HG03103 (cell line): ENCODE measurements around the gene USP6NL.

Experiments
- ATAC-seq: cut with Tn5 transposase; IDR thresholded peaks from one replicate; pipeline ENCODE4 v1.9.1; 2021; ENCODE audit warnings: low read depth; ENCODE audit not compliant: unreplicated experiment

The USP6NL gene

DNA sequence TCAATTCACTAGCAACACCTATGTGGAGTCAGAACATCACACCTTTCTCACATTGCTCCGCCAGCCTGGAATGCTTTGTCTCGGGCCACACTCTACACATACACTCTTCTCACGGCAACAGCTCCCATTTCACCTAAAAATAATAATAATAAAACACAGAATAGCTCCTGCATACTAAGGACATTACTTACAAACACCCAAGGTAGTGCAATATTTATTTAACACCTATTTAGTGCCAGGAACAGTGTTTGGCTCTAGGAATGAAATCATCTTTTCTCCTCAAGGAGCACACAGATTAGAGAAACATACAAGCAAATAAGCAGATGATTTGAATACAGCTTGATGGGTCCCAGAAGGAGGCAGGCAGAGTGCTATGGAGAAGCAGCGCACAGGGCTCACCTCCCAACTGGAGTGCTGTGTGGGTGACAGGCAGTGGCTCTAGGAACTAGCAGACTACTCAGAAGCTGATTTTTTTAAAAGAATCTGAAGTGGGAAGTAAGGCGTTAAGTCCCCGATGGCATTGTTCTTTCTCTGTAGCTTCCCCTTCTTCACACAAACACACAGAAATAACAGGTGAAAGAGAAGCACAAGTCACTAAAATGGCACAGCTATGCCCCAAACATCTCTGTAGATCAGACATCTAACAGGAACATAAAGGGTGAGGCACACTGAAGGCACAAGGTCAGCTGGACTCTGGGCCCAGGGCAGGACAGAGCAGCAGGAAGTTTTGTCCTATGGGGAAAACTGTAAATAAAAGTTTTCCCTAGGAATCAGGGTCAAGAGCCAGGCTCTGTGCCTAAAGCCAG lies 16.7 kb downstream of the USP6NL start:
- ATAC-seq = no peak

DNA sequence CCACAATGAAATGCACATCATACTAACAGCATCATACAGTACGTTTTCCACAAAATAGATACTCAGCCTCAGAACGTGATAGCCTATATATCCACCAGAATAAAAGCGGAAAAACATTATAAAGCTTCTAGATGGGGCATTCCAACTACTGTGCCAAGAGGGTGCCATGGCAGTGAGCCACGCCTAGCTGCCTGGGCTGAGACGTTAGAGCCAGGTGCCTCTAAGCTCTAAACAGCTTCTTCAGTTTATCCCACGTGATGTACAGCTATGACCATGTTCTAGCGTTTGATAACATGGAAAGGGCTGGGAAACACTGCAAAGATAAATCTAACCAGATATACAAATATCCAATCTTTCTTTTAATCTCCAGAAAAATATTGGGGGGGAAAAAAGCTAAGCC lies 17.8 kb downstream of the USP6NL start:
- ATAC-seq = no peak

DNA sequence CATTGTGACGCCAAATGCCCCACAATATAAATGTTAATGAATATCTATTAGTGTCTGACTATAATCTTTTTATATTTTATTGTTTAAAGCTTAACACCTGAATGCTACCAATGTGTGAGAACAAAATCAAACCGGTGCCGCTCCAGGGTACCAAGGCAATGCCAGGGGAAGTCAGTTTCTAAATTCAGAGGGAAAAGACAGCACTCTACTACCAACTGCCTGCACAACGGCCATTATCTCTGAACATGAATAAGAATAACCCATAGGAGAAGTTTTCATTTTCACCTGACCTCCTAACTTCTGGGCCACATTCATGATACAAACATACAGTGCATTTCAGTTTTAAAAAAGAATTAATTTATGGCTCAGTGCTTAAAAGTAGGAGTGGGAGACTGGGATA lies 21.7 kb downstream of the USP6NL start:
- ATAC-seq = no peak

DNA sequence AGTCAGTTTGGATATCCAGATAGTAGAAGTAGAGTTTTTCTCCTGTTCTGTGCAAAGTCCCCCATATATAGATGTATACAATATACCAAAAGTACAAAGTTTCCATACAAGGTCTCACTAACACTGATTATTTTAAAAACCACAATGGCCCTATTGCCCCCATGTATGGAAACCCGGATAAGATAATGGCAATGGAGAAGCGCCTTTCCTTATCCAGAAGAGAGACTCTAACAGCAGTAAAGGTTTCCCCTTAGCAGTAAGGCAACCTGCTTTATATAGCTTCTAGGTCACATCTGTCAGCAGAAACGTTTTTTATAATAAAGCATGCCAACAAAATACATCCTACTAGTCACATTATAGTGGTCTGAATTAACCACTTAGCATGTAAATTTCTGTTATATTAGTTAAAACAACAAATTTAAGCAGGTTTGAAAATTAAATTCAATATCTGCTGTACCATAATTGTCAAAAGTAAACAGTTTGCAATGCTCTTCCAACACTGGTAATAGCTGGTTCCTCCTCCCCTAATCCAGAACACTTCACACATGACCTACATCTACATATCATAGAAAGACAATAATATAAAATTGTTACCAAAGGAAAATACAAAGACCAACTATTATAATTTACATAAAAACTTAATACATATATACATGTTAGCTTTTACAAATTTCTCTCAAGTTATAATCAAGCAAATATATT lies 22.4 kb downstream of the USP6NL start:
- ATAC-seq = no peak

DNA sequence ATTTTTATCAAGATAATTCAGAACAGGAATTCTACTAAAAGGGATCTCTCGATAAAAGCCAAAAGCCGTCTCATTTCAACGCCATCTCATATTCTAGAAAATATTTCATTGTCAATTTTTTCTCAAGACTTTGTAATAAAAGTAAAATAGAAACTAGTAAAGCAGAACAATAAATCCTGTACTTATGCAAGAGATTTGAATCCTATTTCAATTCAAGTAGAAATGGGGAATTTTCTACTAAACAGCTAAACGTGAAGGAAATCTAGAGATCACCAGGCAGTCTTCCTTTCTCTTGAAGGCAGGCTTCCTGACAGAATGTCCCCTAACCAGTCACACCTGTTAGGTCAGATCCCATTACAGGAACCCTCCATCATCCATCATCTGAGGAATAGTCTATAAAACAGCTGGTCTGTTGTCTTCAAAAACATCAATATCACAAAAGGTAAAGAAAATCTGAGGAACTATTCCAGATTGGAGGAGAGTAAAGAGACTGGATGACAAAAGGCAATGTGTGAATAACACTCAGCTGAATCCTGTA lies 23.7 kb downstream of the USP6NL start:
- ATAC-seq = no peak

DNA sequence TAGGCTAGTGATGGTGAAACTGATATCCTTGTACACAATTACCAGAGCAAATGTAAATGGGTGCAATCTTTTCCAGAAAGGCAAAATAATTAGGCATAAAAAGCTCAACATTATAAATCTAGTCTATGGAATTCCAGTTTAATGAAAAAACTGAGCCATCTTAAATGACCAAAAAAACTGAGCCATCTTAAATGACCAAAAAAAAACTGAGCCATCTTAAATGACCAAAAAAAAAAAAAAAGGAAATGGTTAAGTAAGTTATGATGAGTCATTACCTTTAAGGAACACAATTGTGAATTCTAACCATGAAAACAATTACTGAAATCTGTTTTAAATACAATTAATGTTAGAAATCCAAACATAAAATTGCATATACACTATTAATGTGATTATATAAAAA lies 25.3 kb downstream of the USP6NL start:
- ATAC-seq = no peak

DNA sequence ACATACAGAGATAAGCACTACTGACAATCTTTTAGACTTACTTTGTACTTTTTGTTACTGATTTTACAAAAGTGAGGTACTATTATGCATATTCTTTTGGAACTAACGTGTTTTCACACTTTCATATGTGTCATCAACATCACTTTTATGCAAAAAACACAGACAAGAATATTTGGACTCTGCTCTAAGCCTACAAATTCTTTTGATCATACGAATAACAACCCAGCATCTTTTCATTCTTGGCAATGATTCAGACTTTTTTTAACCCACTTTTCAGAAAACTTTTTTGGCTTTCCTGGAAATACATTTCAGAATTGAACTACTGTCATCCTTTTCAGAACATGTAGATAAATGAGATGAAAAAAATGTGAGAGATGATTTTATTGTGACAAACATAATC lies 30.2 kb downstream of the USP6NL start:
- no peak for ATAC-seq

DNA sequence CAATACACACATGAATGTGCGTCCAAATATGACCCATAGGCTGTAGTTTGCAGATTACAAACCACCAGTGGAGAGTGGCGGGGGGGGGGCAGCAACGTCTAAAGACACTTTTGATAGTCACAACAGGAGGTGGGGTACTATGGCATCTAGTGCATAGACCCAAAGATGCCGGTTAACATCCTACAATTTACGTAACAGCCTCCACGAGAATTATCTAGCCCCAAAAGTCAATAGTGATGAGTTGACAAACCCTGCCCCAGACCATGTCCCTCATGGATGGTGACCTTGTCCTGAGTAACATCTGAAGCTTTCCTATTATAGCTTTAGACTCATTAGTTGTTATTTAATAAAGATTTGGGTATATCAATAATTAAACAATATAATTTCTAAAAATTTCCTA lies 31.6 kb downstream of the USP6NL start:
- ATAC-seq = no peak

DNA sequence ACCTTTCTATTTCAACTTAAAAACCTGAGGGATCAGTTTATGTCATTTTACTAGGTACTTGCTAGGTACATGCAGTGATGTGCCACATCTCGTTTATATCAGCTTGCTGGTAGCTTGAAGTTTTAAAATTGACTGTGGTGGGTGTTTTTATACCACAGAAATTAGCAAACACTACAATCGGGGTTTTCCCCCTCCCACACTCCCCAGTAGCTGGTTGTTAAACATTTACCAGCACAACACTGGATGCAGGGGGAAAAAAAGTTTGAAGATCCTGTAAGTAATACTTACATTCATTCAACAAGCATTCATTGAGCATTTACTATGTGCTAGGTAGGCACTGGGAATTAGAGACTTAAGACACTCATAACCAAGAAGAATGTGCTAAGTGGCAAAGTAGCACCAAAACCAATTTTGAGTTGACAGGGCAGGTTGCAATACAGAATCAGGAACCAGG lies 32.6 kb downstream of the USP6NL start:
- ATAC-seq = no peak

DNA sequence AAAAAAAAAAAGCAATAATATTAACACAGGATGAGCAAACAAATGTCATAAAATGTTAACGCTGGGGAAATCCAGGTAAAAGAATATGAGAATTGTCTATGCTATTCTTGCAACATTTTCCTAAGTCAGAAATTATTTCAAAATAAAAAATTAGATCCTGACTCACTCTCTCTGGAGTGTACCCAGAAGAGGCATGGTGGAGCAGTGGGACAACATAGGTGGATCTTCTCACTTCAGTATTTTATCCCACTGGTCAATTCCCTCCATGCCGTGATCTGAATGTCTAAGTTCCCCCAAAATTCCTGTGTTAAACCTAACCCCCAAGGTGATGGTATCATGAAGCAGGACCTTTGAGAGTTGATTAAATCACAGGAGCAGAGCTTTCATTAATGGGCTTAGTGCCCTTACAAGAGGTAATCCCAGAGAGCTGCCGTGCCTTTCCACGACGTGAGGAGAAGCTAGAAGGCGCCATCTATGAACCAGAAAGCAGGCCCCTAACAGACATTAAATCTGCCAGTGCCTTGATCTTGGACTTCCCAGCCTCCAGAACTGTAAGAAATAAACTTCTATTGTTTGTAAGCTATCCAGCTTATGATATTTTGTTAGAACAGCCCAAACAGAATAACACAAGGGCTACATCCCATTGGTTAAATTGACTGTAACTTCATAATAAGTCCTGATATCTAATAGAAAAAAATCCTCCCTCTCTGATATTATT lies 35.2 kb downstream of the USP6NL start:
- ATAC-seq = no peak

DNA sequence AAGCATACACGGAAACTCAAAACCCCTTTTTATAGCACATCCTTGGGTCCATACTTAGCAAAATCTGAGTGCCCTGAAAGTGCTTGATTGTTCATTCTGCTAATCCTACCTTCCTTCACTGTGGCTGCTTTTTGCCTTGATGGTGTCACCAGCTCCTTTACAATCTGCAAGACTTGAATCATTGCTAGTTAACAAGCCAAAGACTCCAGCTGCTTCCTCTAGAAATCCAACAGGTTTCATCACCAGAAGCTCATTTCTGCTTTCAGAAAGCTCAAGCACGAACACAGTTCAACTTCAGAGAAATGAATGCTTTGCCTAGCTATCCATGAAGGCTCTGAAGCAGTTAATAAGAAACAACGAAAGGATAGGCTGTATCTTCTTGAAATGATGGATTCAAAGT lies 38.0 kb downstream of the USP6NL start:
- ATAC-seq = peak; percentile 66

DNA sequence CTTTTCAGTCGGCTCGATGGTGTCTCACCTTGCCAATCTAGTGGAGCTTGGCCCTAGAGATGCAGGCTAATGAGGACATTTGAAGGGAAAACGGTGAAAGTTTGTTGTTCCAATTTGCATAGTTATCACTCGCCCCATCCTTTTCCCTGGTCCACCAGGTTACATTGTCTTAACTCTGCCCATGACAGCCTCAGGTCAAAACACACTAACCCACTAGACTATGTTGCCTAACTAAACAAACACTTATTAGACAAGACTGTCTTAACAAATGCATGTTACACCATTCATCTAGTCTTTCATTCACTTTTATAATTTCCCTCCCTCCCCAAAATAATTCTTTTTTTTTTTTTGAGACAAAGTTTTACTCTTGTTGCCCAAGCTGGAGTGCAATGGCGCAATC lies 40.7 kb downstream of the USP6NL start:
- ATAC-seq = no peak

DNA sequence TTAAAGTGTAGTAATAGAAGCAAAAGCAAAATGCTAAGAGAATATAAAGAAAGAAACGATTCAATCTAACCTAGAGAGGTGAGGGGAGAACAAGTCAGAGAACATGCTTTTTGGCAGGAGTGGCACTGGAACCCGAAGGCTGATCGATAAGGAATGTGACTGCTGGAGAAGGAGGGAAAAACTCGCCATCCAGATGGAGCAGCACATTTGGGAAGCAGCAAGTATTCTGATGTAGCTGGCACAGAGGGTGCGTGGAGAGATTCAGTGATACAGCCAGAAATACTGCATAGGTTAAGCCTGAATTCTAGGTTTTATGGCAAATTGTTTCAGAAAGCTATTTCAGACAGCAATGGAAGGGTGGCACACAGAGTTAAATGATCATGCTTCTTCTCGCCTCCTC lies 42.0 kb downstream of the USP6NL start:
- no peak for ATAC-seq

DNA sequence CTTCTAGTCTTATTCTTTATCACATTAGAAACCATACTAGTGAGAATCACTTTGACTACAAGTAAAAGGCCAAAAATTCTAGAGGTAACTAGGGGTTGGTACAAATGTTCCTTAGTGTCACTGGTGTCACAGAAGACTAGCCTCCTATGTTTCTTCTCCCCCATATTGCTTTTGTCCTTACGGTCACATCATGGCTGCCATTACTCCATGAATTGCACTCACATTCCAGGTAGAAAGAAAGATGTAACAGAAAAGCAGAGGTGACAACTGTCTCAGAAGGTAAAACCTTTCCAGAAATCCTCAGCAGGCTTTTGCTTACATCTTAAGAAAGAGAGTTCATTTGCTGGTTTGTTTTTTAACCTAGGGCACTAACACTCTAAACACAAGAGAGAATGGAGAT lies 42.9 kb downstream of the USP6NL start:
- no peak for ATAC-seq

DNA sequence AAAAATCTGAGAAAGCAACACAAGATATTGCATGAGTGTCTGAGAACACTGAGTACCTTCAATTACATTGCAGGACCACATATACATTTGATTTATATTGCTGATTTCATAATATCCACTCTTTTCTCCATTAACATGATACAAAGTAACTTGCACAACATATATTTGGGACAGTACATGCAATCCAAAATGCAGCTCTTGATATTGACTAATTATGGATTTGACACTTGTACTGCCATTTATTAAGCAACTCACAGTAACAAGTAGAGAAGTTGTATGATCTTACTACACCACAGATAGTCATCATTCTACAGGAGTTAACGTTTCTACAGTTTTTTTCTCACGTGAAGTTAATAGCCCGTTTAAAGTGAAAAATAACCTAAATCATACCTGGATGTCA lies 46.7 kb downstream of the USP6NL start:
- ATAC-seq = no peak

DNA sequence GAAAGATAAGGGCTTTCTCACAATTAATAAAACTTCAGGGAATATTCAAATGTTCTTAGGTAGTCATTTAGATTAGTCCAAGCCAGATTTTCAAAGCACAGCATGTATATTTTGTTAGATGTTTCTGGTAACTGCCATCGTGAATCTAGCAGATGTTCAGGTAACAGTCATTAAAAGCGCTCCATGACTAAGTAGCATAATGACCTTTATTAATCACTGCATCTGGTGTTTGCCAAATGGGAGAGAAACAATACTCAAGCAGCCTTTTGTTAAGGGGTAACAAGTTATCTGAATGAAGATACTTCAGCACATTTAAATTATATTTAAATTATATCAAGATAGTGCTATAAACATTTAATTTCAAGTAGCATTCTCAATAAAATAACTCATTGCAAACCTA lies 47.5 kb downstream of the USP6NL start:
- no peak for ATAC-seq

DNA sequence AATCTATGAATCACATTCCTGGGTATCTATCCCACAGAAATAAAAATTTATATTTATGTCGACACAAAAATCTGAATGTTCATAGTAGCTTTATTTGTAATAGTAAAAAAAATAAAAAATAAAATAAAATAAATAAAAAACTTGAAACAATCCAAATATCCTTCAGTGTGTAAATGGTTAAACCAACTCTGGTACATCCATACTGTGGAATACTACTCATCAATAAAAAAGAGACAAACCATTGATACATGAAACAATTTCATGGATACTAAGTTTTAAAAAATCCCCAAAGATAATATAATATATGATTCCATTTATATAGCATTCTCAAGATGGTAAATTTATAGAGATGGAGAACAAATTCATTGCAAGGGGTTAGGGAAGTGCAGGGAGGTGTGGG lies 48.6 kb downstream of the USP6NL start:
- no peak for ATAC-seq

DNA sequence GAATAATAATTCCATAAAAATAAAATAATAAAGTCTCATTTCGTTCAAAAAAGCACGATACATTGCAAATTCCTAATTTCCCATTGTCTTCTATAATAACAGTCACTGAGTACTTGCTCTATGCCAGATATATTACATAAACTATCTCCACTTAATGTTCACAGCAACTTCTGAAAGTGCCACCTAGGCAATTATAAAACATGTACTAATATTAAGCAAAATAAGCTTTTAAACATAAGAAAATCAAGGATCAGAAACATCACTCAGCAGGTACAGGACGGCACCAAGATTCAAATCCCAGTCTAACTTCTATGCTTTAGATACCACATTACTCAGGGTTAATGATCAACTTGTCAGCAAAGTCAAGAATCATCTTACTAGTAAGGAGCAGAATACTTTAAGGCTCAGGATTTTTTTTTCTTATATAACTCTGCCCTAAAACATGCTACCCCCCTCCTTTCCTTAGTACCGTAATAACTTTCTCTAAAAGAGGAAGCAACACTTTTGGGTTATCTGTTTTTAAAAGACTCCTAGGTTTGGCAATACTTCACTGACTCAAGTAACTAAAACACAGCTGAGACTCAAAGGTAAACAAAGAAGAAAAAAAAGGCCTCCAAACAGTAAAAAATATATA lies 51.3 kb downstream of the USP6NL start:
- ATAC-seq = peak; percentile 71

DNA sequence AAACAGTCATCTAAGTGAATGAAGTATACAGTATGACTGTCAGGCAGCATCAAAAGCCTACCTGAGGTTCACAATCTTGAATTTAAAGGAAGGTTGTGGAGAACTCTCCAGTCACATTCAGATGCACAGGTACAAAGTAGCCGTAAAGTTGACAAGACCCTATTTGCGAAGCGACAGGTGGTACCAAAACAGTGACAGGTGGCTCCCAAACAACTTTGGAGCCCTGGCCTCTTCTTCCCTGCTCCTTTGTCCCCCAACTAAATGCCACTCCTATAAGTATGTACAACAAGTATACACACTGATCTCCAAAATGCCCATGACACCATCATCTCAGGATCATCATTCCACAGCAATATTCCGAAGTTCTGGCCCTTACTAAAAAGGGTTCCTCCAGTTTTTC lies 53.5 kb downstream of the USP6NL start:
- no peak for ATAC-seq

DNA sequence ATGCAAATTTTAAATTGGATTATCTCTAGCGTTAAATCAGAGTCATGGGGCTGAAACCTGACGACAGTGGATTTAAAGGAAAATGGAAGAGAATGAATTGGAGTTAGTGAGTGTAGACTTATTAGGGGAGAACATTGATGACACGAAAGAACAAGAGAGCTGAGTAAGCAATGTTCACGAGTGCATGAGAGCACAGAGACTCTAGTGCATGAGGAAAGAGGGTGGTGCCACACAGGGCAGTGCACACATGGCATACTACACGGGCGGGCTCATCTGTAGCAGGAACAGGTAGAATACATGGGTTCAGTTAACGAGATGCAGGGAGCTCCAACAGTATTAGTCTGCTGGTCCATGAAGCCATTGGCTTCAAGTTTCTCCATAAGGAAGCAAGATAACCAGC lies 53.9 kb downstream of the USP6NL start:
- ATAC-seq = no peak

DNA sequence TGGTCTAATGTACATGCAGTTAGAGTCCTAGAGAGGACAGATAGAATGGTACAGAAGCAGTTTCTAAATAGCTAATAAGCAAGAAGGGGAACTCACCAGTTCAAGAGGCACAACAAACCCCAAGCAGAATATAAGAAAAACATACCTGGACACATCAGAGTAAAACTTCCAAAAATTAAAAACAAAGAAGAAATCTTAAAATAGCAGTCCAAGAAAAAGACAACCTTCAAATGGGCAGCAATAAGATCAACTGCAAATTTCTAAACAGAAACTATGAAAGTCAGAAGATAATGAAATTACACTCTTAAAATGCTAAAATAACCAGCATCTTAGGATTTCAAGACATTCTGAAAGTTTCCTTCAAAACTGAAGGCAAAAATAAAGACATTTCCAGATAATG lies 55.9 kb downstream of the USP6NL start:
- ATAC-seq = no peak
